Activated CD4-positive, CD25-positive, alpha-beta regulatory T cell (primary cell): ENCODE data around the gene CASKIN1.

Experiments used
- DNase-seq, 4 experiments: peaks; one replicate each; lab custom pipeline; 2025; lab: John Stamatoyannopoulos, UW

CASKIN1 gene

DNA sequence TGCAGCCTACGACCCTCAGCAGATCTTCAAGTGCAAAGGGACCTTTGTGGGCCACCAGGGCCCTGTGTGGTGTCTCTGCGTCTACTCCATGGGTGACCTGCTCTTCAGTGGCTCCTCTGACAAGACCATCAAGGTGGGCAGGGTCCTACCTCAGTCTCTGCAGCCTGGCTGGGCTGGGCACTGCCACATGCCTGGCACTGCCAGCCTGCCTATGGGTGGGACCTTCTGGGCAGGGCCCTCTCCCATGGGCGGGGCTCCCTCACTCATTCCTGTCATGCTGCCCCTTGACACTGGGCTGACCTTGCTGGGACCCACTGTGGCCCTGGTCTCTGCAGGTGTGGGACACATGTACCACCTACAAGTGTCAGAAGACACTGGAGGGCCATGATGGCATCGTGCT is 22.5 kb downstream of the CASKIN1 start:
- no peak for DNase-seq

DNA sequence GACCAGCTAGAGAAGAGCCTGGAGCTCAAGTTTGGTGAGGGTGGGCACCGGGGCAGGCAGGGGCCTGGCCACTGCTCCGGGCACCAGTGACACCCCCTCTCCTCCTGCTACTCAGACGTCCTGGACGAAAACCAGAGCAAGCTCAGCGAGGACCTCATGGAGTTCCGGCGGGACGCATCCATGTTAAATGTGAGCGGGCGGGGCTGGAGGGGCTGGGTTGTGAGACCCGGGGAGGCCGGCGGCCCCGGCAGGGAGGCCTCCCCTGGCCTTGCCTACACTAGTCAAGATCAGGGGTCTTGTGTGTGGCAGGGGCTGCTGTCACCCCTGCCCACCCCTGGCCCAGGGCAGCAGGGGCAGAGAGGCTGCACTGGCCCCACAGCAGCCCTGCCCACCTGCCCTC is 23.0 kb downstream of the CASKIN1 start:
- no peak for DNase-seq

DNA sequence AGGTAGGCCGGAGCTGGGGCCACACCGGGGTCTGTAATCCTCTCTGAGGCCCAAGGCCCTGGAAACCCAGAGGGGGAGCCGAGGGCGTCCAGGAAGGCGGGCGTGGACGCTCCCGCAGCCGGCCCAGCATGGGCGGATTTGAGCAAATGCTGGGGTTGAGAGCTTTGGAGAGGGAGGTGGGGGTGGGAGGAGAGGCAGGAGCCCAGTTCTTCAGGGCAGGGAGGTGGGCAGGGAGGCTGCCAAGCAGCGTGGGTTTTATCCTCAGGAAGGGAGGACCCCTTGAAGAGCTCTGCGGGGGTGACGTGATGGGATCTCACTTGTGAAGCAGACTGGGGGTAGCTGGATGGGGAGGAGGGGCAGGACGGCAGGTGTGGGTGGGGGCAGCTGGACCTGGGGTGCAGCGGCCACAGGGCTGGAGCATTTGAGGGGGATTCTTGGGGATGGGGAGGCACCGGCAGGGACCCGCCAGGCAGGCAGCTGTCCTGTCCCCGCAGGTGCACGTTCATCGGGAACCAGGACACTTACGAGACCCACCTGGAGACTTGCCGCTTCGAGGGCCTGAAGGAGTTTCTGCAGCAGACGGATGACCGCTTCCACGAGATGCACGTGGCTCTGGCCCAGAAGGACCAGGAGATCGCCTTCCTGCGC is 23.6 kb downstream of the CASKIN1 start:
- DNase-seq: no peak

DNA sequence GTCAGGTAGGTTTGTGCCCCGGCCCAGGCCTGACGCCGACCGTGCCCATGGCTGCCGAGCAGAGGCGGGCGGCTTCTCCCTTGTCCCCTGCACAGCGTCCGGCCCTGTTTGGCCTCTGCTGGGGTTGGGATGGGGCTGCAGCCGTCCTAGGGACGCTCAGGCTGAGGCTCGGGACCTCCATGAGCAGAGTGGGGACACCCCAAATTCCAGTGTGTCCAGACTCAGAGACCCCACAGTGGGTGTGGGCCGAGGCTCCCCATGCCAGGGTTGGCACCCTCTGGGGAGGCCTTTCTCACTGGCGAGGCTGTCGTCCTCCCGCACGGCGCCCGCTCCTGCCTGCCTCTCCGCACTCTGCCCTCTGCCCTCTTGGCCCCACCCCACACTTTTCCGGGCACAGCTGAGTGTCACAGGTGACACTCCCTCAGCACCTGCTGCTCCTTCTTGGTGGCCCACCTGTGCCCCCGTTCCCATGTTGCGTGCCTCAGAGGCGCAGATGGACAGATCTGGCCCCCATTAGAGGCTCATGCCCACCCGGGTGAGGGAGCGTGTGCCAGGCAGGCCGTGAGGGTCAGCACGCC is 24.7 kb downstream of the CASKIN1 start:
- no peak for DNase-seq

DNA sequence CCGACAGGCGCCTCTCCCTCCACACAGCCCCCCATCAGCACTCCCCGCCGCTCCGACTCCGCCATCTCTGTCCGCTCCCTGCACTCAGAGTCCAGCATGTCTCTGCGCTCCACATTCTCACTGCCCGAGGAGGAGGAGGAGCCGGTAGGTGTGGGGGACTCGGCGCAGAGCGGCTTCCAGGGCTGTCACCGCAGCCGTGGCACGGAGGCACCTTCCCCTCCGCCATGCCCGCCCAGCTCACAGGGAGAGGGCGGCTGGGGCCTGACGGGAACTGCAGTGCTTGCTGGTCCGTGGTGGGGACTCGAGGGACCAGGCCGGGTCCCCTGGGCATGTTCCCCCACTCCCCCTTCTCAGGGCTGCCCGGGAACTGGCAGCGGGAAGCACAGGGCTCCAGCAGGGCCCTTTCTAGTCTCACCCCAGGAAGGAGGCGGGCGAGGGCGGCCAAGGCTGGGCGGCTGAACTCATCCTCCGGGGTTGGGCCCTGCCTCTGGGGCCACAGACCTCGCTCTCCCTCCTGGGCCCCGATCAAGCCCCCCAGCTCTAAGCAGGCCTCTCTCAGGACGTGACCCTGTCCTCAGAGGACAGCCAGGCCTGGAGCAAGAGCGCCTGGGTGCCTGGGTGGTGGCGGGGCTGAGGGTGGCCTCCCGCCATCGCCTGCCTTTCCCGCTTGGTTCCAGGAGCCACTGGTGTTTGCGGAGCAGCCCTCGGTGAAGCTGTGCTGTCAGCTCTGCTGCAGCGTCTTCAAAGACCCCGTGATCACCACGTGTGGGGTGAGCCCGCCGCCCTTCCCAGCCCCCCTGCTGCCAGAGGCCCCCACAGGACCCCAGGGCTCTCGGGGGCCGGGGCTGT is 25.6 kb downstream of the CASKIN1 start:
- DNase-seq: no peak

DNA sequence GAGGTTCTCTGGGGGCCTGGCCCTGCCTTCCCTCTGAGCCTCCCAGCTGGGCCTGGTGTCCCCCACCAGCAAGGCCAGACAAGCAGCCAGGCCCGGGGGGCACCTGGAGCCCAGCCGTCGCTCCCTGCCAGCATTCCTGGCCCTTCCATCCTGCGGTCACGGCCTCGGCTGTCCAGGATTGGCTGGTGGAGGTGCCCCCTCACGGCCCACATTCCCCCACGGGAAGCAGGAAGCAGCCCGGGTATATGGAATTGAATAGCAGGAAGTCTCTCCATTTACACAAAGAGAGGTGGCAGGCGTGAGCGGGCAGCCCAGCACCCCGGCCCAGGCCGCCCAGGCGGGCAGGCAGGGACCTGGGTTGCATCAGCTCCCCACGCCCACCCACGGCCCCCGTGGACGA is 26.3 kb downstream of the CASKIN1 start:
- DNase-seq: no peak

DNA sequence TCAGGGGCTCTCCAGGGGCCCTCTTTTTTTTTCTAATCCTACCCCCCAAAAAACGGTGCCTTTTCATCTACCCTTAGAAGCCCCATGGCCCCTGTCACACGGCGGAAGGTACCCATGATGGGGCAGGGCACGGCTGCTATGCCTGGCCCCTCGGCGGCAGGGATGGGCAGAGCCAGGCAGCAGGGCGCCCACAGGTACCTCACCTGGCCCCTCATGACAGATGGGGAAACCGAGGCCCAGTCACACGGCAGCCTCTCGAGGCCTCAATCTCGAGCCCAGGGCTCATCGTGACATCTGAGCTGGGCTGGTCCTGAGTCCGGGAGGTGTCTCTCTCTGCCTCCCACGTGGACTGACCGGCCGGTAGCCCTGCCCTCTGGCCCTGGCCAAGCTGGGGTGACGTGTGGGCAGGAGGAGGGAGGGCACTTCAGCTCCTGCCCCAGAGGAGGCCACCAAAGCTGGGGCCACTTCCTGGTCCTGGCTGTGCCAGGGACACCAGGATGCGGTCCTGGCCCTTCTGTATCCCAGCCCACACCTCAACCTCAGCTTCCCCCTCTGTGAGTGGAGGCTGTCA is 29.3 kb downstream of the CASKIN1 start:
- no peak for DNase-seq

DNA sequence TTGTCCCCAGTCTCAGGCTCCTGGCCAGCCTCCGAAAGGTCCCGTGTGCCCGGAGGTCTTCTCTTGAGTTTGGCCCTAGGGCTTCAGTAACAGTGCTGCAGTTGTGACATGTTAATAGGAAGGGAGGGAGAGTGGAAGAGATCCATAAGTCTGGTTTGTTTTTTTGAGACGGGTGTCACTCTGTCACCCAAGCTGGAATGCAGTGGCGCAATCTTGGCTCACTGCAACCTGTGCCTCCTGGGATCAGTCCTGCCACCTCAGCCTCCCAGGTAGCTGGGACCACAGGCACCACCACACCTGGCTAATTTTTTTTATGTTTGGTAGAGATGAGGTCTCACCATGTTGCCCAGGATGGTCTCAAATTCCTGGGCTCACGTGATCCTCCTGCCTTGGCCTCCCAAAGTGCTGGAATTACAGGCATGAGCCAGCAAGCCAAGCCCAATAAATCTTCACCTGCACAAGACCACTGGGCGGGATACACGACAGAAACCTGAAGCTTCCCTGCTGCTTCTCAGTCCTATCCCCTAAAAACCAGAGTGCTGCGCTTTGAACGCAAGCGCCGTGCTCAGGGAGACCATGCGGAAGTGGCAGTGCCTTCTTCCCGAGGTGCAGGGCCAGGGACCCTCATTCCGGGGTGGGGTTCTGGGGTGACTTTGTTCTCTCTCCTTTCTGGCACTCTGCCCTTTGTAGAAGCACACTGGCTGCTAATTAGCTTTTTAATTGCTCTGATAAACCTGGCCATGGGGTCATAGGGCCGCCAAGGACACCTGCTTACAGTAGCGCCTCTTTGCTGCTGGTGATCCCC is 29.9 kb downstream of the CASKIN1 start:
- DNase-seq: no peak

DNA sequence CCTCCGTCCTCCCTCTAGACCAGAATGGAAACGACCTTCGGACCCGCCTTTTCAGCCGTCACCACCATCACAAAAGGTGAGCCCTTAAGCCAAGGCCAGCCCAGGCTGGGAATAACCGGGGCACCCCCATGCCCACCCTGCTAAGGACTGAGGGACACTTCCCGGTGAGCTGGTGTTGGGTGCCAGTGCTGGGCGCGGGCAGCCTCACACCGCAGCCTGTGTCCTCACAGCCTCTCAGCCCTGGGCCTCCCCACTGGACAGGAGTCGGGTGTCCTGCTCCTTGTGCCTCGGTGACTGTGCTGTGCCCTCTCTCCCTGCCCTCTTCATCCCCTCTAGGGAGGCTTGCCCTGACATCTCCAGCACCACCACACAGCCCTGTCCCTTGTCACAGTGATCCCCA is 30.5 kb downstream of the CASKIN1 start:
- DNase-seq: no peak

DNA sequence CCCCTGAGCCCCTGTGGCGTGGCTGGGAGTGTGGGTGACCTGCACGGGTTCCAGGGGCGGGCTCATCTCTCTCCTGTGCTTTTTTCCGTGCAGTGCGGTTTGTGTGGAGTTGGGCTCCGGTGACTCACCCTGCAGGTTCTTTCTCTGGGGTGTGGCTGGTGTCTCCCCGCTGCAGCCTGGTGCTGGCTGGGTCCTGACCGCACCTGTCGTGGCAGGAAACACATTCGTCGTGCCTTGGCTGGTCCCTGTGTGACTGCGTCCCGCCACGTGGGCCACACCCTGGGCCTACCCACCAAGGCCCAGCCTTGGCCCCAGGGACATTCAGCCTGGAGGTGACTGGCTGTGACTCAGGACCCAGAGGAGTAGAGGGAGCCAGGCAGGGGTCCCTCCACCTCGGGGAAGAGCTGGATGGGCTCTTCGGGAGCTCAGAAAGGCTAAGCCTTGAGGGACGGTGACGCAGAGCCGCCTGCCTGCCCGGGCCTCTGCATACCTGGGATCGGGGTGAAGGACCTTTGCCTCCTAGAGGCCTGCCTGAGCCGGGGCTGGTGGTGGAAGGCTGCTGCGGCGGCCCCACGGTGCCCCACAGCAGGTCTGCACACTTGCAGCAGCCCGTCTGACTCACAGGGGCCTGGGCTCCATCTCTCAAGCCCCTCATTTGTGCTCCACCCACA is 33.1 kb downstream of the CASKIN1 start:
- DNase-seq: no peak

DNA sequence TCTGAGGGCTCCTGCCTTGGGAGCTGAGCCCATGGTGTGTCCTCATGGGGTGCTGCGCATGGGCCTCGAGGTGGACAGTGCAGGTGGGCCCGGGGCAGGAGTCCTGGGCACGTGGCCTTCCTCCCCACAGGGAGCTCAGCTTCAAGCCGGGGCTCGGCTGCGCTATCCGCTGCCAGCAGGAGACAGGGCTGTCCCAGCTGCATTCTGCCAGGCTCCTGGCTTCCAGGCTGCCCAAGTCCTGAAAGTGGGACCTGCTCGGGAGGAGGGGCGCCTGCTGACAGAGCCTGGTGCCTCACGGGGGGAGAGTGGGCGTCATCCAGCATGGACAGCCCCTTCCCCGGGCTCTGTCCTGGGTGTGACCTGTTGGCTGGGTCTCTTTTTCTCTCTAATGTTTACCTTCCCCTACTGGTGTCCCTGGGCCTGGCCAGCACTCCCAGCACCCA is 33.7 kb downstream of the CASKIN1 start:
- no peak for DNase-seq

DNA sequence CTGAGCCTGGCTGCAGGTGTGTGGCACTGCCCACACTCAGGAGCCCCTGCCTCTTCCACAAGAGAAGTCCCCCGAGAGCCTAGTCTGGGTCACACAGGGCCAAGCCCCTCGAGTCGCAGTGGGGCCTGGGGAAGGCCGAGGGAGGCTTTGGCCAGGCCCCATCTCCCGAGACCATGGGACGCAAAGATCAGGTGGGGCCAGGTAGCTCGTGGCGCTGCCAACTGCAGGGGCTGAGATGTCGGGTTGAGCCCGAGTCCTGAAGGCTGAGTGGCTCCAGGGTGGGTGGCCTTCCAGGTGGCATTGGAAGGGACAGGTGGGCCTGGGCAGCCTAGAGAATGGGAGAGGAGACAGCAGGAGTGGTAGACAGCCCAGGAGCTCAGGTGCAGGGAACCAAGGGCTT is 34.5 kb downstream of the CASKIN1 start:
- DNase-seq: no peak

DNA sequence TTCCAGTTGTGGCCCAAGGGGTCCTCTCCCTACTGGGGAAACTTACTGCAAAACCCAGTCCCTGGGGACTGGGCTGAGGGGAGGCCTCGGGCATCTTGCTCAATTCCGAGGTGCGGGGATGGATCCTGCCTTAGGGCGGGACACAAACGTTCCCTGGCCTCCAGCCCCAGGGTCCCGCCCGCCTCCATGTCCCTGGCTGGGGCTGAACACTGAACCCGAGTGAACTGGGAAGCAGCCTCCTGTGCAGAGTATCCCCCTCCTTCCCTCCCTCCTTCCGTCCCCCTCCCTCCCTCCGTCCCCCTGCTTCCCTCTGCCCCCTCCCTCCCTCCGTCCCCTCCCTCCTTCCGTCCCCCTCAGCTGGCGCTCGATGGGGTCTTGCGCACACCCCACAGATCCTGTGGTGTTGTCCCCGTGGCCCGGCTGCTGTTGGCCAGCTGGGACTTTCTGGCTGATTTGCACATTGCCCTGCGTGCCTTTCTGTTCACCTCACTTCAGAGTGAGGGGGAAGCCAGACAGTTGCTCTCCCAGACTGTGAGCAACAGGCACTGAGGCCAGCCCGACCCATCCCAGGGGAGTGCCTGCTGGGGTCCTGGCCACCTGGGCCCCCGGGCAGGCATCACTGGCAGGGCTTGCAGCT is 35.4 kb downstream of the CASKIN1 start:
- DNase-seq: no peak

DNA sequence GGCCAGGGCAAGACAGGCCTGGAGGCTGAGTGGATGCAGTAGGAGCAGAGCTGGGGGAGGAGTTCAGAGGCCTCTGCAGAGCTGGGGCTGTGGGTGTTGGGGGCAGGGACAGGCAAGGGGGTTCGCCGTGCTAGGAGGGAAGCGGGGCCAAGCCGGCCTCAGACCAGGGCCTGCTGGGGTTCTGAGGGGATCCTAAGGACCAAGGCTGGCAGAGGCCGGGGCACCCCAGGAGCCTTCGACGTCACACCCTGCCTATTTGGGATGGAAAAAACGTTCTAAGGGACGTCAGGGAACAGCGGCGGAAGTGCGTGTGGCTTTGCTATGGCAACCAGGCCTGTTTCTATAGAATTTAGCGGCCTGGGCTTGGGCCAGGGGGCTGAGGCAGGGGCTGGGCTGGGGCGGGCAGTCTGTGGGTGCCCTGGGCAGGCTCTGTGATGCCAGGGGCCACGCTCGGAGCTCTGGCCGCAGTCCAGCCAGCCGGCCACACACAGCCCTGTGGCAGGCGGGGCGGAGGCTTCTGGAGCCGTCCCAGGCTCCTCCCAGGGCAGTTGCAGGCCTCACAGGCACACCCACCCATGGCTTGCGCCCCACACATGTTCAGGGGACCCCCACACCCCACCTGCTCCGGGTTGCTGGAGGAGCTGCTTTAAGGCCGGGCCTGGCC is 37.1 kb downstream of the CASKIN1 start:
- no peak for DNase-seq

DNA sequence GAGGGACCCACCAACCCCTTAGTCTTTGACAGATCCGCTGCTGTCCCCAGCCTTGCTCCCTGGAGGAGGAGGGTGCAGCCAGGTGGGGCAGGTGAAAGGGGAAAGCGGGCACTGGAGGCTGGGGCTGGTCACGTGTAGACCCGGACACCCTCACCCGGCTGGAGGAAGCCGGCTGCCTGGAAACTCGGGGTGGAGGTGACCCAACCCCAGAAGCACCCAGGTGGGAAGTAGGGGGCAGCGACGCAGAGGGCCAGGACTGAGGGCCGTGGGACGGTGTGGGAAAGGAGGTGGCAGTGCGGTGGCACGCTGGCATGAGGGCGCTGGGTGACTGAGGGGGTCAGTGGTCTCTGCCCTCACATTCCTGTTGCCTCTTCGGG is 38.2 kb downstream of the CASKIN1 start:
- DNase-seq: no peak

DNA sequence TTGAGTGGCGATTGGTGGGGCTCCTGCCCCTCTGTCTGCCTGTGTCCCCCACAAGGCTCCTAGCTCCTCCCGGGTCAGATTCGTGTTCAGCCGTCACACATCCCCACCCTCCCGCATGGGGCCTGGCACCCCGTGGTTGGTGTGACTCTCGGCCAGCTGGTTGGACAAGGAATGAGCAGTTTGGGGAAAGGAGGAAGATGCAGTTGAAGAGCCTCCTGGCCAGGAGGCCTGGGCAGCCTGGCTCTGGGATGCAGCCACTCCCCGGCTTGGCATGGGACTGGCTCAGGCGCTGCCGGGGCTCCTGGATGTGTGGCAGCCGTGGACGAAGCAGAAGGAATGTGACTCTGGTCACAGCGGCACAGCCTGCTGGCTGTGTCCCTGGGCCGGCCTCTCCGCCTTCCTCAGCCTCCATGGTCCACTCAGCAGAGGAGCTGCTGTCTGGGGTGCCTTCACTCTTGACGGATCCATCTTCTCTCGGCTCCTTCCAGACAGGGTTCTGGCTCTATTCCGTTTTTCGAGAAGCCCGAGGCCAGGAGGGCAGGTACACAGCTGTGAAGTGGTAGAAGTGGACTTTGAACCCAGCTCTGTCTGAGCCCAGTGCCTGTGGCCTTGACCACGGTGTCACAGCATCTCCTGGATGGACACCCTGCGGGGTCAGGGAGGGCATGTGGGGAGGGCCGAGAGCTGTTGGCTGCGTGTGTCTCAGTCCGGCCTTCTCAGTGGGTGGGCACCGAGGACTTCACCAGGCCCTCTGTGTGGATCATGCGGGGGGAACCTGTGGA is 38.7 kb downstream of the CASKIN1 start:
- no peak for DNase-seq

DNA sequence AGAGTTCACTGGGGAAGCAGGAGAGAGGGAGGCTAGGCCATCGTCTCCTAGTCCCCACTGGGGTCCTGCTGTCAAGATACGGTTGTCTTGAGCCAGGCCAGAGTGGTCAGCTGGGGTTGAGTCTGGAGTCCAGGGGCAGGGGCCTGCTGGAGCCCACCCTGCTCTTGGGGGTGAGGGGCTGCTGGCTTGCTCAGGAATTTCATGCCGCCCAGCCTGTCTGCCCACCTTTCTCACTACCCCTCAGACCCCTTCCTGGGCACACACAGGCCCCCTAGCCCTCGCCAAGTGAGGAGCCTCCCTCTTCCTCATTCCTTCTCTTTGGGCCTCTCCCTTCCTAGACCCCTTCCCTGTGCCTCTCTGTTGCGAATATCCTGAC is 39.6 kb downstream of the CASKIN1 start:
- DNase-seq: no peak

DNA sequence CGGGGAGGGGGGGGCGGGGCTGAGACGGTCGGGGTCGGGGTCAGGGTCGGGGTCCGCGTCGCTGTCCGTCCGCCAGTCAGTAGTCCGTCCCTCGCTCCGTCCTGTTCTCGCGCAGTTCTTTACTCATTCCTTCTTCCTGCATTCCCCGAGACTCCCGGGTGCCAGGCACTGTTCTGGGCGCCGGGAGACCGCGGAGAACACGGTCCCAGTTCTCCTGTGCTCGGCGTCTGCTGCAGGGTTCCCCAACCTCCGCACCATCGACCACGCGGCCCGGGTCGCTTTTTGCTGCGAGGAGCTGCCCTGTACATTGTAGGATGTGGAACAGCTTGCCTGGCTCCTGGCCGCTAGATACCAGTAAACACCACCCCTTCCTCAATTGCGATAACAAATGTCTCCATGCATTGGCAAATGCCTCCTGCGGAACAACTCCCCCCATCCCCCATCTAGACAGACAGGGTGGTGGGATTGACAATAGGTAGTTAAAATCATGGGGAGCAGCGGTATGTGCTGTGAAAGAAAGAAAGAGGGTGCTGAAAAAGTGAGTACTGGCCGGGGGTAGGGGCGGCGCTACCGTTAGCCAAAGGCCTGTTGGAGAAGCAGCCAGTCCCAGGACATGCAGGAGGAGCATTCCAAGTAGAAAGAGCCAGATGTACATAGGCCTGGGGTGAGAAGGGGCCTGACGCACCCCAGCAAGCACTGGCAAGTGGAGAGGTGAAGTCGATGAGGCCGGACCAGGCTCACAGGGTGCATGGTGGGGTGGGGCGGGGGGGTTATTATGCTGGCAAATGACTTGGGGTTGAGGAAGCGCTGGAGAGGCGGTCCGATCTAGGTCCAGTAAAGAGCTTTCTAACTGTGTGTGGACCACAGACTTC is 40.2 kb downstream of the CASKIN1 start:
- no peak for DNase-seq
